Left ventricle myocardium inferior (tissue), 1 donor: ENCODE data around the gene MIEN1. TPM values are rescaled to one million over a fixed set of nuclear protein-coding genes. Genes with fewer than 3 reads are reported as not detected.

Source experiments
- DNase-seq: peaks from one replicate; pipeline ENCODE4 v3.0.0-alpha.2; 2020
- H3K27ac ChIP-seq: fragments of 200-600 bp; replicated peaks from 2 replicates; pipeline ENCODE4 v1.8.0; 2021
- H3K27me3 ChIP-seq: fragments of 200-600 bp; 2 replicates; pipeline ENCODE4 v1.8.0; 2021; ENCODE audit warnings: low read depth
- H3K36me3 ChIP-seq: fragments of 200-600 bp; 2 replicates; pipeline ENCODE4 v1.8.0; 2021
- H3K4me1 ChIP-seq: fragments of 200-600 bp; 2 replicates; pipeline ENCODE4 v1.8.0; 2021
- H3K4me3 ChIP-seq: fragments of 200-600 bp; 2 replicates; pipeline ENCODE4 v1.8.0; 2021; ENCODE audit warnings: mild to moderate bottlenecking, moderate library complexity
- H3K9me3 ChIP-seq: fragments of 200-600 bp; replicated peaks from 2 replicates; pipeline ENCODE4 v1.8.0; 2021
- intact Hi-C: fragments of 100-400 bp; cut with micrococcal nuclease; formaldehyde crosslinking; loops from one replicate; pipeline ENCODE4 v1.11.0; 2022
- total RNA-seq: library from RNA; stranded (reverse); fragmentation: NEBNext Ultra II Directional; extraction: Animal tissue kit (Norgen Biotek cat#: 25700); gene quantifications from one replicate; pipeline ENCODE4 v1.2.1, GENCODE V29; 2021
- TF ChIP-seq, protein P1 (sequence below): fragments of 200-600 bp; IDR thresholded peaks from 2 replicates; pipeline ENCODE4 v1.8.0; 2021; ENCODE audit warnings: antibody characterized with exemption, mild to moderate bottlenecking, borderline replicate concordance
- donor health status: DM: no; HTN: yes; CAD: no; lungs with severe emphysema.

The MIEN1 gene
- total RNA-seq, 1 donor from 2014 or later: 57.1 TPM

DNA sequence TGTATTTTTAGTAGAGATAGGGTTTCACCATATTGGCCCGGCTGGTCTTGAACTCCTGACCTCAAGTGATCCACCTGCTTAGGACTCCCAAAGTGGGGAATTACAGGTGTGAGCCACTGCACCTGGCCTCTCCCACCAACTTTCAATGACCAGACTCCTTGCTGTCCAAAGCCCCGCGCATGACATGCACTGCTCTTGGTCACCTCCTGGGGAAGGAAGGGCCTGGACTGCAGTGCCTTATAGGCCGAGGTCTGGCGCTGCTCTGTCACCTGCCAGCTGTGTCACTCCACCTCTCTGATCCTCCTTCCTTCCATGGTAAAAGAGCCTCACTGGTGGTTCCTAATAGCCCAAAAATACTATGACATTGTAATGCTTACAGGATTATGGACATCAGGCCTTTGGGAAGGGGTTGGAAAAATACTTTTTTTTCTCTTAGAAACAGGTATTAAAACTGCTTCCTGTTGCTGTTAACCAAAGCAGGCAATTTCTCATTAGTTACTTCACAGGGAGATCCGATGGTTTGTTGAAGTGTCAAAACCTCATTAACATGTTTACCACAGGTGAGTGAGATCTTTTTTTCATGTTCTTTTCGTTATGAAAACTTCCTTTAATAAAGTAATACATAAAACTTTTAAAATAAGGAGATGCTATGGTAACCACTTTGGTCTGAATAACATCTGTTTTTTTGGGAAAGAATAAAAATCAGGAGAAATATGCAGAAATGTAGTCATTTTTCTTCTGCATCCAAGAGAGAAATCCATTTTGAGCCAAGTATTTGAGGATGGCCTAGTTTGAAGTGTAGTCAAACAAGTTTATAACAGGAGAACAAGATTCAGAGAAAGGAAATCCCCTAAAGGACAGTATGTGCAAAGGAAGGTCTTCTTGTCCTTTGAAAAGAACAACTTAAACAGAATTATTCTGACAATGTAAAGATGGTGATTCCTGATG lies 42.9 kb upstream of the MIEN1 start:
- H3K4me1 ChIP-seq: no peaks in the 10 kb centered on the region
- peaks cover 65% of the 10 kb centered on the region for H3K27me3 ChIP-seq
- no peak for DNase-seq
- no peak overlapping the region for H3K27ac ChIP-seq
- no peaks in the 10 kb centered on the region for H3K36me3 ChIP-seq
- no peak overlapping the region for H3K4me3 ChIP-seq
- intact Hi-C loops: no loop called here
- TF ChIP-seq, protein P1, sequence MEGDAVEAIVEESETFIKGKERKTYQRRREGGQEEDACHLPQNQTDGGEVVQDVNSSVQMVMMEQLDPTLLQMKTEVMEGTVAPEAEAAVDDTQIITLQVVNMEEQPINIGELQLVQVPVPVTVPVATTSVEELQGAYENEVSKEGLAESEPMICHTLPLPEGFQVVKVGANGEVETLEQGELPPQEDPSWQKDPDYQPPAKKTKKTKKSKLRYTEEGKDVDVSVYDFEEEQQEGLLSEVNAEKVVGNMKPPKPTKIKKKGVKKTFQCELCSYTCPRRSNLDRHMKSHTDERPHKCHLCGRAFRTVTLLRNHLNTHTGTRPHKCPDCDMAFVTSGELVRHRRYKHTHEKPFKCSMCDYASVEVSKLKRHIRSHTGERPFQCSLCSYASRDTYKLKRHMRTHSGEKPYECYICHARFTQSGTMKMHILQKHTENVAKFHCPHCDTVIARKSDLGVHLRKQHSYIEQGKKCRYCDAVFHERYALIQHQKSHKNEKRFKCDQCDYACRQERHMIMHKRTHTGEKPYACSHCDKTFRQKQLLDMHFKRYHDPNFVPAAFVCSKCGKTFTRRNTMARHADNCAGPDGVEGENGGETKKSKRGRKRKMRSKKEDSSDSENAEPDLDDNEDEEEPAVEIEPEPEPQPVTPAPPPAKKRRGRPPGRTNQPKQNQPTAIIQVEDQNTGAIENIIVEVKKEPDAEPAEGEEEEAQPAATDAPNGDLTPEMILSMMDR: no peak
- H3K9me3 ChIP-seq: no peaks in the 10 kb centered on the region

DNA sequence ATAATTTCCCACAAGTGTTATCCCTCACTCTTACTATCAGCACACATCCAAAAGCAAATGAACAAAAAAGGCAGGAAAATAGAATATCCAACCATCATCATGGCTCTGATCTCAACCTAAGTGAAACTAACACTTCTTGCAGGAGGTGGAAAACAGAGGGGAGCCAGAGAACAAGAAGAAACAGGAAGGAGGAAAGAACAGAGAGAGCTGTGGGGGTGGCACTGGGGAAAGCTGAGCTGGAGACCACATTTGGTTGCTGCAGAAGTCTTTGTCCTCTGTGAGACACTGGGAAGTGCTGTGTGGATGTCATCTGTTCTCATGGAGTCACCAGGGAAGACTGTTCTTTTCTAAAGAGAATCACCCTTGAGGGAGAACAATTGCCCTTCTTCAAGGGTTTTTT lies 42.1 kb upstream of the MIEN1 start:
- H3K36me3 ChIP-seq: no peaks in the 10 kb centered on the region
- H3K4me3 ChIP-seq: no peak overlapping the region
- no peak overlapping the region for H3K27ac ChIP-seq
- no peaks in the 10 kb centered on the region for H3K9me3 ChIP-seq
- no peaks in the 10 kb centered on the region for H3K4me1 ChIP-seq
- TF ChIP-seq, protein P1: no peak
- H3K27me3 ChIP-seq: peaks cover 63% of the 10 kb centered on the region
- intact Hi-C loops: no loop called here
- DNase-seq: no peak

DNA sequence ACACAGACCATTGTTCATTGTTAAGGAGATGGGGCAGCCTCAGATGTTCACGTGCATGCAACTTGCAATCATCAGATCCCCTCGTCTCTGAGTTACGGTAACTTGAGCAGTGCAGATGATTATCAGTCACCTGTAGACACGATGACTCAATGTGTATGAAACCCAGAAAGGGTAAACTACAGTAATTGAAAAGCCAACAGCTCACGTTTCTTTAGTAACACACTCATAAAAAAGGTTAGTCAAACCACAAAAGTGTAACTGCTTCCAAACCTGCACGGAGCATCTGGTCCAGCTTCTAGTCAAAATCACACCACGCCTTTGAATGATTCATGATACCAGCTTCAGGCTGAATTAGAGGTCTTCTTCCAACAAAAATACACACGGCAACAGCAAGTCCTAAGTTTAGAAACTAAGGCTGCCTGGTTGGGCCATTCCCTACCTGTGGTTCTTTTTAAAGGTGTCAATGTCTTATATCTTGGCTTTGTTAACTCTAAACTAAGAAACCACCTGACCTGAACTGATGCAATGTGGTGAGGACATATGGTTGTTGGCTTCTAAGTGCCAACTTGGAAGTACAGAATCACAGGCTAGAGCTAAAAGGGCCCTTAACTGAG lies 39.7 kb upstream of the MIEN1 start:
- DNase-seq: no peak
- H3K27ac ChIP-seq: no peak overlapping the region
- TF ChIP-seq, protein P1: no peak
- H3K36me3 ChIP-seq: no peaks in the 10 kb centered on the region
- no peaks in the 10 kb centered on the region for H3K9me3 ChIP-seq
- no peak overlapping the region for H3K4me3 ChIP-seq
- peaks cover 61% of the 10 kb centered on the region for H3K27me3 ChIP-seq
- no peaks in the 10 kb centered on the region for H3K4me1 ChIP-seq
- intact Hi-C loops: no loop called here

DNA sequence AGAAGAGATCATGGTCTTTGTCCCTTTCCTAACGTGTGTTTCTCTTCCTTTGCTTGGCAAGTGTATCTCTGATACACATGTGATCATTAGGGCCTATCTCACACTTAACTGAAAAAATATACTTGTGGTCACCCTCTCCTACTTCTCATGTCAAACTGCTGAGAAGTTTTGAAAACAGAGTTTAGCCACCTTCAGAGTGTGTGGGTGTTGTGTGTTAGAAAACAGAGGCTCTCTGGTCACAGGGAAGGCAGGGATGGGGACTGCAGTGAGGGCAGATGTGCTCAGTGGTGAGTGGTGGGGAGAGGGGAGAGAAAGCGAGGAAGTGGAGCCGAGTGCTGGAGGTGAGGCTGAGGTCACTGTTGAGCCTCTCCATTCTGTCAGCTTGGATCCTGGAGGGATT lies 36.8 kb upstream of the MIEN1 start:
- Histone ChIP-seq H3K4me1 (no peaks in the 10 kb centered on the region), H3K27ac (no peak overlapping the region), H3K4me3 (no peak overlapping the region), H3K36me3 (no peaks in the 10 kb centered on the region), H3K9me3 (no peaks in the 10 kb centered on the region), H3K27me3 (peaks cover 60% of the 10 kb centered on the region)
- no peak for DNase-seq
- TF ChIP-seq, protein P1: no peak
- intact Hi-C loops: no loop called here

DNA sequence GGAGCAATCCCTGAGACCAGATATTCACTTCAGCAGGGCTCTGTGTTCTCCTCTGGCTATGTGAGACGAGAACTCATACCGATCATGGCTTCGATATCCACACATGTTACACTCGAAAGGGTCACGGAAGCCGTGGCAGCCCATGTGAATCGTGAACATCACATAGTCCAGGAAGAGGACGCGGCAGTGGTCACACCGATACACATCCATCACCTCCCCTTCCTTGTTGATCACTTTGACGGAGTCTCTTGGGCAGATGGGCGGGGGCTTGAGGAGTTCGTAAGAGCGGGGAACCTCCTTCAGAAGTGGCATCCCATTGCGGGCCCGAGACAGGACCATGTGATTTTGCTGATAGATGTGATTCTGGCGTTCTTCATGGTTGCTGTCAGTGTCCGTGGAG lies 35.4 kb upstream of the MIEN1 start:
- peaks cover 66% of the 10 kb centered on the region for H3K27me3 ChIP-seq
- H3K9me3 ChIP-seq: no peaks in the 10 kb centered on the region
- TF ChIP-seq, protein P1: no peak
- no peak for DNase-seq
- H3K4me3 ChIP-seq: no peak overlapping the region
- no peak overlapping the region for H3K27ac ChIP-seq
- intact Hi-C loops: no loop called here
- H3K36me3 ChIP-seq: no peaks in the 10 kb centered on the region
- H3K4me1 ChIP-seq: no peaks in the 10 kb centered on the region
